ENCODE measurements around the gene ITPRIPL1.
A peak's percentile ranks its signal among the peaks of the same experiment; 100 is the strongest.

Gene ITPRIPL1

GRCh38 chr2:96323849-96324248 lies 1.3 kb upstream of the ITPRIPL1 start:
- no peak for DNase-seq

- DNase-seq: no peak
Measured at GRCh38 chr2:96324721-96325040, 436 bp upstream of the ITPRIPL1 start.

- DNase-seq: no peak
Measured at GRCh38 chr2:96325884-96326255, 753 bp downstream of the ITPRIPL1 start.

- DNase-seq: no peak
Measured at GRCh38 chr2:96326564-96326963, 1.4 kb downstream of the ITPRIPL1 start.

- no peak for DNase-seq
Measured at GRCh38 chr2:96326990-96327820, 2.1 kb downstream of the ITPRIPL1 start.

- no peak for DNase-seq
Measured at GRCh38 chr2:96329456-96329855, 4.3 kb downstream of the ITPRIPL1 start.

GRCh38 chr2:96329874-96330273 lies 4.8 kb downstream of the ITPRIPL1 start:
- DNase-seq: no peak

GRCh38 chr2:96330407-96330806 lies 5.3 kb downstream of the ITPRIPL1 start:
- no peak for DNase-seq

GRCh38 chr2:96333708-96334107 lies 8.6 kb downstream of the ITPRIPL1 start:
- DNase-seq: no peak

- no peak for DNase-seq
Measured at GRCh38 chr2:96336104-96336775, 11.1 kb downstream of the ITPRIPL1 start.

GRCh38 chr2:96336873-96337272 lies 11.8 kb downstream of the ITPRIPL1 start:
- DNase-seq: no peak

- DNase-seq: no peak
Measured at GRCh38 chr2:96340493-96341414, 15.6 kb downstream of the ITPRIPL1 start.

- no peak for DNase-seq
Measured at GRCh38 chr2:96341641-96342040, 16.5 kb downstream of the ITPRIPL1 start.

GRCh38 chr2:96342085-96342484 lies 17.0 kb downstream of the ITPRIPL1 start:
- DNase-seq: no peak

- no peak for DNase-seq
Measured at GRCh38 chr2:96344011-96344410, 18.9 kb downstream of the ITPRIPL1 start.

GRCh38 chr2:96345438-96345837 lies 20.3 kb downstream of the ITPRIPL1 start:
- no peak for DNase-seq

- DNase-seq: no peak
Measured at GRCh38 chr2:96345868-96346462, 20.8 kb downstream of the ITPRIPL1 start.

- no peak for DNase-seq
Measured at GRCh38 chr2:96347395-96347794, 22.3 kb downstream of the ITPRIPL1 start.

GRCh38 chr2:96353032-96353561 lies 28.0 kb downstream of the ITPRIPL1 start:
- DNase-seq: peak; percentile 22

- DNase-seq: no peak
Measured at GRCh38 chr2:96353606-96354101, 28.5 kb downstream of the ITPRIPL1 start.

GRCh38 chr2:96354492-96354891 lies 29.4 kb downstream of the ITPRIPL1 start:
- no peak for DNase-seq

- DNase-seq: no peak
Measured at GRCh38 chr2:96356889-96357288, 31.8 kb downstream of the ITPRIPL1 start.

GRCh38 chr2:96359310-96359709 lies 34.2 kb downstream of the ITPRIPL1 start:
- DNase-seq: no peak
